NCI-H1694 (cell line): ENCODE data around the gene PRMT7.

Source experiments
- DNase-seq: peaks from one replicate; lab custom pipeline; 2025; lab: John Stamatoyannopoulos, UW

The PRMT7 gene

GRCh38 chr16:68396481-68396880, 85.7 kb downstream of the PRMT7 start:
- peak; percentile 13 for DNase-seq

- no peak for DNase-seq
Observed at GRCh38 chr16:68397710-68398201, 86.9 kb downstream of the PRMT7 start.

GRCh38 chr16:68399456-68399855, 88.6 kb downstream of the PRMT7 start:
- DNase-seq = no peak

GRCh38 chr16:68400083-68400923, 89.5 kb downstream of the PRMT7 start:
- DNase-seq = no peak

GRCh38 chr16:68400924-68401460, 90.2 kb downstream of the PRMT7 start:
- no peak for DNase-seq

- DNase-seq = no peak
Observed at GRCh38 chr16:68401871-68402747, 91.3 kb downstream of the PRMT7 start.

GRCh38 chr16:68402748-68403040, 91.9 kb downstream of the PRMT7 start:
- DNase-seq = no peak

GRCh38 chr16:68403177-68403576, 92.4 kb downstream of the PRMT7 start:
- DNase-seq = no peak

- no peak for DNase-seq
Observed at GRCh38 chr16:68403704-68404103, 92.9 kb downstream of the PRMT7 start.

GRCh38 chr16:68404736-68405345, 94.0 kb downstream of the PRMT7 start:
- DNase-seq = no peak

- no peak for DNase-seq
Observed at GRCh38 chr16:68406458-68407152, 95.8 kb downstream of the PRMT7 start.
